Right ventricle myocardium superior (tissue), 1 donor: ENCODE measurements around the gene CCND2. TPM values are rescaled to one million over a fixed set of nuclear protein-coding genes. Genes with fewer than 3 reads are reported as not detected.
"Not testable (repeated sequence)": the region's sequence is repeated elsewhere in the genome, so short reads cannot be mapped to it uniquely, and the experiment has no call there.

ENCODE experiments used
- ATAC-seq: fragments of 200-7000 bp; cut with Tn5 transposase; one replicate; pipeline ENCODE4 v1.9.1; 2020; ENCODE audit warnings: mild to moderate bottlenecking; ENCODE audit not compliant: poor library complexity
- DNase-seq: peaks from one replicate; pipeline ENCODE4 v3.0.0-alpha.2; 2020
- intact Hi-C: fragments of 100-400 bp; cut with DNase I; formaldehyde crosslinking; loops from one replicate; pipeline ENCODE4 v1.11.2; 2022
- long read RNA-seq: library from polyadenylated mRNA; unstranded; transcript quantifications from one replicate; pipeline ENCODE4 v2.0.0, GENCODE V29; 2021
- total RNA-seq: library from RNA; stranded (reverse); fragmentation: NEBNext Ultra II Directional; extraction: Animal tissue kit (Norgen Biotek cat#: 25700); gene quantifications from one replicate; pipeline ENCODE4 v1.2.1, GENCODE V29; 2021
- donor health status: DM: no; HTN: yes; CAD: no; lungs with severe emphysema.

Gene CCND2
- 206 TPM for total RNA-seq
- long read RNA-seq, full-length matches to known transcripts: 116 of 217 reads
- long read RNA-seq, partial matches to known transcripts: 6 of 217 reads
- long read RNA-seq, other reads (novel, unspliced or antisense): 95 of 217 reads

DNA sequence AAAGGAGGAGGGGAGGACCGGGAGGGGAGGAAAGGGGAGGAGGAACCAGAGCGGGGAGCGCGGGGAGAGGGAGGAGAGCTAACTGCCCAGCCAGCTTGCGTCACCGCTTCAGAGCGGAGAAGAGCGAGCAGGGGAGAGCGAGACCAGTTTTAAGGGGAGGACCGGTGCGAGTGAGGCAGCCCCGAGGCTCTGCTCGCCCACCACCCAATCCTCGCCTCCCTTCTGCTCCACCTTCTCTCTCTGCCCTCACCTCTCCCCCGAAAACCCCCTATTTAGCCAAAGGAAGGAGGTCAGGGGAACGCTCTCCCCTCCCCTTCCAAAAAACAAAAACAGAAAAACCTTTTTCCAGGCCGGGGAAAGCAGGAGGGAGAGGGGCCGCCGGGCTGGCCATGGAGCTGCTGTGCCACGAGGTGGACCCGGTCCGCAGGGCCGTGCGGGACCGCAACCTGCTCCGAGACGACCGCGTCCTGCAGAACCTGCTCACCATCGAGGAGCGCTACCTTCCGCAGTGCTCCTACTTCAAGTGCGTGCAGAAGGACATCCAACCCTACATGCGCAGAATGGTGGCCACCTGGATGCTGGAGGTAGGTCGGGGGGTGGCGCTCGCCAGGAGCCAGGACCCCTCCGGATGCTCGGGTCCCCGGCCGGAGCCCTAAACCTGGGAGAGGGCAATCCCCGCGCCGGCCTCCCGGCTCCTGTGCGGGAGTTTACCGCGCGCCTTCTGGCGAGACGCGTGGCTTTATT lies at the start of gene CCND2:
CCND2 (plus strand) TSS at position 111 of the 744 bp plus-strand sequence; CDS start at position 390, 279 bp downstream.
- peak; percentile 73 for ATAC-seq
- intact Hi-C loops: loop anchor here (10.0 kb wide), 2 partner anchors 169 to 239 kb away; no protein-coding TSS in a partner anchor
- peak; percentile 94 for DNase-seq

DNA sequence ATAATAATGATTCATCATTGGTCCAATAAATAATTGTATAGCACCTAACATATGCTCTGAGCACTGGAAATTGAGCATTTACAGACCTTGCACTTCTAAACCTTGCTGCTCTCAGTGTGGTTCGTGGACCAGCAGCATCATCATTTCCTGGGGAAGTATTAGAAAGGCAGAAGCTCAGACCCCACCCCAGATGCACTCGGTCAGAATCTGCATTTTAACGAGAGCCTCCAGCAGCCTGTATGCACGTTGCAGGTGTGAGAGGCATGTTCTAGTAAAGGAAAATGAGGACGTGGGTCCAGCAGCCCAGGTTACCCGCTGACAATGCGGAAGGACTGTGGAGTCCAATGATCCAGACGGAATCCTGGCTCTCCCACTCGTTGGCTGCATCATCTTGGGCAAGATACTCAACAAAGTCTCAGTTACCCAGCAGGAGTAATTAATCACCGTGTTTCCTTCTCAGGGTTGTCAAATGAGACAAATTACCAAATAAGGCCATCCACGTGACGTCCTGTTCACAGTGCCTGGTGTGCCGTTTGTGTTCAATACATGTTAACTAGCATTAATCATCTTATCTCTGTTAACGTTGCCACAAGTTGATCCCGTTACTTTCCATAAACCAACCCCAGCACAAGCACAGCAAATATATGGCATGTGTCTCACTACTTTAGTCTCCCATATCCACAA lies 49.2 kb upstream of the CCND2 start:
- intact Hi-C loops: no loop called here
- no peak for ATAC-seq

DNA sequence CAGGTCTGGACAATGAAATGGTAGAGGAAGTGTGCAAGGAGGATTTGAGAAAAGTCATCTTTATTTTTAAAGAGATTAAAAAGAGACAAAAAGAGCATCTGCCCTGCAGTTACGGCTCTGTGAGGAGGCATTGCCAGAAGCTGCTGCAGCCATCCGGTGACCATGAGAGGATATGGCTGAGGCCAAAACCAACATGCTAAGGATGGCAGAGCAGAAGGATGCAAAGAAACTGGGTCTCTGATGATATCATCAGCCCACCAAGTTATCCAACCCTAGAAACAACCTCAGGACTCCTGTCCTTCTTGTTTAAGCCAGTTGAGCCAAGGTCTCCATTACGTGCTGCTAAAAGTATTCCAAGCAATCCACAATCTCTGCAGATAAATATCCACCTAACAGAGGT lies 48.0 kb upstream of the CCND2 start:
- DNase-seq (no peak), ATAC-seq (no peak)
- intact Hi-C loops: no loop called here

More for the DNA sequence above, 49.2 kb upstream of the CCND2 start:
- no peak for DNase-seq

DNA sequence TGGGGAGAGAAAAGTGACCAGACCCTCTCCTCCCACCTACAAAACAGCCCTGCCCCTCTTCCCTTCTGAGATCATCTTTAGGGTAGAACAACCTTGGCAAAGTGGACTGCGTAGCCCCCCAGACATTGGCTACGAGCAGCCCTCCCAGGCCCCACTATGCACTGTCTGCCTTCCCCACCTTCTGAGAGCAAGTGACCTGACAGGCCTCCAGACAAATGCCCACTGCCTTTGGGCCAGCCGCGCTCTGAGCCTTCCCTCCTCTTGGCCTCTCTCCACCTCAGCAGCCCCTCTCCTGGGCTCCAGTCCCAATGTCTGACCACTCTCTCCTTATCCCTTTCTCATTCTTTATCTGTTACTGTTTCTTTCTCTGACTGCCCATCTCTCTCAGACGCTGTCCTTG lies 46.5 kb upstream of the CCND2 start:
- no peak for ATAC-seq
- DNase-seq: no peak

DNA sequence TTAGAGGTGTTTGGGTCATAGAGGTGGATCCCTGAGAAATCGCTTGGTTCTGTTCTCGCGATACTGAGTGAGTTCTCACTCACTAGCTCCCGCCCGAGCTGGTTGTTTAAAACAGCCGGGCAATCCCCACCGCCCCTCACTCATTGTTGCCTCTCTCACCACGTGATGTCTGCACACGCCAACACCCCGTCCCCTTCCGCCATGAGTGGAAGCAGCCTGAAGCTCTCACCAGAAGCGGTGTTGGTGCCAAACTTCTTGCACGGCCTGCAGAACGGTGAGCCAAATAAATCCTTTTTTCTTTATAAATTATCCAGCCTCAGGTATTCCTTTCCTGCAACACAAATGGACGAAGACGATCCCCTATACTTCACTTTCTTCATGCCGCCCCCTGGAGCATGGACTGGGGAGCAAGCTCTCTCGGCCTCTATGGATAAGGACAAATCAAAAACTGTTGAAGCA lies 45.4 kb upstream of the CCND2 start:
- ATAC-seq: no peak
- DNase-seq: no peak
- intact Hi-C loops: no loop called here

More for the DNA sequence above, 46.5 kb upstream of the CCND2 start:
- intact Hi-C loops: no loop called here

DNA sequence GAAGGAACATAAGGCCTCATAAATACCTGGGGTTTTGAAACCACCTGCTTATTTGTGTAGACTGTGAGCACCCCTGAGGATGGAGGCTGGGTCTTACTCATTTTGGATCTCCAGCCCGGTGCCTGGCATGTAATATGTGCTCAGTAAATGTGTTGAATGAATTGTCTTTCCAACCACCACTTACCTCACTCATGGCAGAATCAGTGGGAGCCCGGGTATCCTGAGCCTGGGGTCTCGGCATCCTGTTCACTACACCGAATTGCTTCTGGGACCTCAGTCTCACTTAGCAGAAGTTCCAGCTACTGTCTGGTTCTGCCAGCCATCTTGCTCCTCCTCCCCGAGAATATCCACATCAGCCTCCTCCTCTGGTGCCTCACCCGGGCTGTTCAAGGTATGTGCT lies 43.0 kb upstream of the CCND2 start:
- DNase-seq: no peak
- intact Hi-C loops: no loop called here
- no peak for ATAC-seq

DNA sequence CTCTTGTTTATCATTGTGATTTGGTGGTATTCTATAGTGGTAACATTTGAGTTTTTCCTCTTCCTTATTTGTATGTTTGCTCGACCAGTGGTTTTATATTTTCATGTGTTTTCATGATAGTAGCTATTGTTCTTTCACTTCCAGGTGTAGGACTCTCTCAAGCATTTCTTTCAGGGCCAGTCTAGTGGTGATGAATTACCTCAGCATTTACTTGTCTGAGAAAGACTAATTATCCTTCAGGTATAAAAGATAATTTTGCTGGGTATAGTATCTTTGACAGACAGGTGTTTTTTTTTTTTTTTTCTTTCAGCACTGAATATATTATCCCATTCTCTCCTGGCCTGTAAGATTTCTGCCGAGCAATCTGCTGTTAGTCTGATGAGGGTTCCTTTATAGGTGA lies 35.0 kb upstream of the CCND2 start:
- intact Hi-C loops: no loop called here
- DNase-seq (no peak), ATAC-seq (no peak)

DNA sequence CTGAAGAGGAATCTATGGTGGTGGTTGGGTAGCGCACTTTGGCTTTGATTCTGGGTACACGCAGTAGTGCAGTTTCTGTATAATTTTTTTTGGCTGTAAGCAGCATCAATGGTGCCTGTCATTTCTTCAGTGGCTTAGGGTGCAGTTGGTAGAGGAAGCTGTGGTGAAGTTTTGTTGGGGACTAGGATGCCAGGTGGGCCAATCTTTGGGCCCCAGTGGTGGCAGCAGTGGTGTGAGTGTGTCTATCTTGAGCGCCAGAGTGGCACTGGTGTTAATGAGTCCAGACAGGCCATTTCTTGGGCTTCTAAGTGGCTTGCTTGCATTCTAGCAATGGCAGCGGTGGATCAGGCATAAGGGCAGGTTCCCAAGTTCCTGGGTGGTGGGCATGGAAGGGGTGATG lies 33.8 kb upstream of the CCND2 start:
- intact Hi-C loops: no loop called here
- no peak for ATAC-seq
- no peak for DNase-seq

DNA sequence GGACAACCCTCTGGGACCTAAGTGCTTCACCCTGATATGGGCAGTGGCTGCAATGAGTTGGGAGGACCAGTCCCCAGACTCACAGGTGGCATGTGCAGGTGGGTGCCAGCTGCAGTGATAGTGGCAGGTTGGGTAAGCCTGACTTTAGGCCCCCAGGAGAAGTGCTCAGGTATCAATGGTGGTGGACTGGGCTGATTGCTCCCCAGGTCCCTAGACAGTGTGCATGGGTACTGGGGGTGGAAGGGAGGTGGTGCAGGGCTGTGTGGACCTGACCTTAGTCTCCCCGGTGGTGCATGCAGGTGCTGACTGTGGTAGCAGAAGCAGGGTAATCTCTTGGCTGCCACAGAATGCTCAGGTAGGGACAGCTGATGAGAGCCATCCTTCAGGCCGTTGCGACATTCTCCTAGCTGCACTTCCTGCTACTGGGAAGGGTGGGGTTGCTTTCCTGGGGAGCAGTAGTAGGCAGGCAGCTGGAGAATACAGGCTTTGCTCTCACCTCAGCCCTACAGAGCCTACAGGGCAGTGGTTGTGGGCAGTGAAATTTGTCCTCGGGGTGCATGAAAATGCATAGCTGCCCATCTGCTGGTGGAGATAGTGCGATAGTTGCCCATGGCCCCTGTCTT lies 33.3 kb upstream of the CCND2 start:
- DNase-seq: no peak
- intact Hi-C loops: no loop called here

DNA sequence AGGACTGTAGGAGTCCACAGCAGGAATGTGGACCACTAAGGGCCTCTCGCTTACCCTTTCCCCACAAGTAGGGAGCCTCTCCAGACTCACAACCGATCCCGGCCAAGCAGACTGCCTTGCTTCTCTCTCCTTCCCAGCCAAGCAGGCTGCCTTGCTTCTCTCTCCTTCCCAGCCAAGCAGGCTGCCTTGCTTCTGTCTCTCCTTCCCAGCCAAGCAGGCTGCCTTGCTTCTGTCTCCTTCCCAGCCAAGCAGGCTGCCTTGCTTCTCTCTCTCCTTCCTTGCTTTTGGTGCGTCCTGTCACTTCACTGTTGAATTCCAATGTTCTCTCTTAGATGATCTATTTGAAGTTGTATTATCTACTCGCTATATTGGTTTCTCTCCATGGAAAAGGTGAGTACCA lies 32.6 kb upstream of the CCND2 start:
- intact Hi-C loops: no loop called here
- no peak for ATAC-seq
- DNase-seq: no peak

More for the DNA sequence above, 33.3 kb upstream of the CCND2 start:
- no peak for ATAC-seq

DNA sequence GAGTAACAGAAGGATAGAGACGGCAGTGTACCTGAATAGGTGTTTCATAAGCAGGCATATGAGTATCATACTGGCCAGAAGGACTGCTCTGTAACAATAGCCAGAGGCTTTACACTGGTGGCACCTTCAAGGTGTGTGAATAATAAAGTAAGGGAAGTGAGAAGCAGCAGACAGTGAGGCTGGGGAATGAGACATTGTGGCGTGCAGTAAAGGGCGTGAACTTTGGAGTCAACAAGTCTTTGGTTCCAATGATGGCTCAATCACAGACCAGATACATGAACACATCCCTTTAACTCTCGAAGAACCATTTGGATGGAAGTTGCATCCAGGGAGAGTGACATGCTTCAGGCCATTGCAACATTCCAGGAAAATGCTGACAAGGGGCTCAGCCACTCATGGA lies 32.0 kb upstream of the CCND2 start:
- no peak for ATAC-seq
- DNase-seq: no peak
- intact Hi-C loops: no loop called here

DNA sequence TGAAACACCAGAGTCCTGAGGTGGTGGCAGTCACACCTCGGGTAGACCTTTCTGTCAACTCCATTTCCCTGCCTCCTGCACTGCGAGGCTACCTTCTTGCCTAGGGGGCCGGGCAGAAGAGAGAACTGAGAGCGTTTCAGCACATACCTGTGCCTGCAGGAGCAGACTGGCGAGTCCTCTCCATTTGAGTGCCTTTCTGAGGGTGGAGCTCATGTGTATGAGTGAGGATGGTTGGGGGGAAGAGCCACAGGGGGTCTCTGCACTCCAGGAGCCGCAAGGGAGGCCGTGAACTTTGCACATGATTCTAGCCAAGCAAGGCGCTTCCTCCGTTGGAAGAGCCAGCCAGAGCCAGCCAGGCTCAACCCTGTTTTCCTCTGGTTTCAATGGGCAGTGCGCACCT lies 31.0 kb upstream of the CCND2 start:
- DNase-seq: no peak
- intact Hi-C loops: no loop called here
- no peak for ATAC-seq

DNA sequence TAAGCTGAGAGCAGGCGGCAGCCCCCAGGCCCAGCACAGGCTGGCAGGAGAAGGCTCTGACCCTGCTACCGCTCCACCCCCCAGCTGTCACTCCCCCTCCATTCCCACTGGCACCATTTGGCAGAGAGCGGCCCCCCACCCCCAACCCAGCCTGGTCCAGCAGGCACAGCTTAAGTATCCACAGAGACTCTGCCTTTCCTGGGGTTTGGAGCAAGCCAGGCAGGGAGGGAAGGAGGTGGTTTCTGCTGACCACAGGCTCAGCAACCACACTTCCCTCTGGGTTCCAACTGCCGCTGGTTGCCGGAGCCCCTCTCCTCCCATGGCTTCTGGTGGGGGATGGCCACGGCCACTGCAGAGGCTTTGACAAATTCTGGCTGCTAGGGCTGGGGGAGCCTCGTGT lies 30.5 kb upstream of the CCND2 start:
- DNase-seq (no peak), ATAC-seq (no peak)
- intact Hi-C loops: no loop called here

DNA sequence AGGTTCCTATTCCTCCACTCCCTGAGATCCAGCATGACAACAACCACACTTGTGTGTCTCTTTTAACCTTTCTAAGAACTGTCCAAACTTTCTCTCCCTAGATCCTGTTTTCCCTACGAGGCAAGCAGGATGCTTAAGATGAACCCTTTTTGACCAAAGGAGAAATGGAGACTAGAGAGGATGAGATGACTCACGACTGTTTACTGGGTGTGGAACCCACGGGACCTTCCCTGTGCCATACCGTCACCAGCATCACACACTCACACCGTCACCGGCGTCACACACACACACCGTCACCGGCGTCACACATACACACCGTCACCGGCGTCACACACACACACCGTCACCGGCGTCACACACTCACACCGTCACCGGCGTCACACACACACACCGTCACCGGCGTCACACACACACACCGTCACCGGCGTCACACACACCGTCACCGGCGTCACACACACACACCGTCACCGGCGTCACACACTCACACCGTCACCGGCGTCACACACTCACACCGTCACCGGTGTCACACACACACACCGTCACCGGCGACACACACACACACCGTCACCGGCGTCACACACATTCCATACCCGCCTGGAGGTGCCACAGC lies 30.0 kb upstream of the CCND2 start:
- DNase-seq, ATAC-seq, intact Hi-C loops: not testable (repeated sequence)

DNA sequence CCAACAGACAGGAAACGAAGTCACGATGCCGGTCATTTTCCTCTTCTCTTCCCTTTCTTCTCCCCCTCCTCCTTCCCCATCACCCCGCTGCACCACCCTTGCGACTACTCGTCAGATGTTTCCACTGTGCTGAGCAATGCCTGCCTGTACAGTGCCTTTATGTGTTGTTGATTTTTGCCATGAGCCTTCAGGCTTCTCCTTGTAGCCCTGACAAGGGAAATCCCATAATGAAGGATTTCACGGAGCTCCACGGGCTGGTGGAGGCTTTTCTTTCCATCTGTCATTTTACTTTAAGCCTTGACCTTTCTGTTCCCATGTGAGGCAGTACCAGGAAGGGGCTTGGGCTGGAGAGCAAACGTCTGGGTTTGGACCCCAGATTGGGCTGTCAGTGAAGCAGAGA lies 28.7 kb upstream of the CCND2 start:
- ATAC-seq: no peak
- no peak for DNase-seq
- intact Hi-C loops: no loop called here

DNA sequence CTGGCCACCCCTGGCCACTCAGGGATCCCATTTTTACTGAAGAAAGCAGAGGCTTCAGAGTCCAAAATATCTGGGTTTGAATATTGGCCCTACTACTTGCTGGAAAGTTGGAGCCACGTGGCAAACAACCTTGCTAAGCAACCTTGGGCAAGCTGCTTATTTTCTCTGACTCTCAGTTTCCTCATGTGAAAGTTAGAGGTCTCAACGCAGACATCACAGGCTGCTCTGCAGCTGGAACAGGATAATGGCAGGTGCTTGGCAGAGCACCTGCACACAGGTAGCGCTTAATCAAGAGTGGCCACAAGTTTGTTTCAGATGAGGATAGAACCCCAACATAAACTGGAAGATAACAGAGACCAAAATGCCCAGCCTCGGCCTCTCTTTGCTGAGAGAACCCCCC lies 28.1 kb upstream of the CCND2 start:
- intact Hi-C loops: no loop called here
- ATAC-seq: no peak
- DNase-seq: no peak

DNA sequence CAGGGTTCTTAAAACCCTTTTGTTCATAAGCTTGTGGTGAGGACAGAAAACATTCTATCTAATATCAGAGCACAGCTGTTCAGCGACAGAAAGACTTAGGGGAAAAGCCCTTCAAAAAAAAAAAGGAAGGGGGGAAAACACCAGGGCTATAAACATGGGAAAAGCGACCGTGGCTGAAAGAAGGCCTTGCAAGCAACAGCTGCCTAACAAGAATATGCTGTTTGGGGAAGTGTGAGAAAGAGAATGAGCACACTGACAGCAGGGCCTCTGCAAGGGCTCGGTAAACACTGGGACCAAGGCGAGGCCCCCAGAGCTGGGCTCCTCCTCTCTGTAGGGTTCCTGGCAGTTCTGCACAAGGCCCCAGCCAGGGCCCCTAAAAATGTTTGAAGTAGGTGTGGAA lies 27.4 kb upstream of the CCND2 start:
- DNase-seq (no peak), ATAC-seq (no peak)
- intact Hi-C loops: no loop called here

DNA sequence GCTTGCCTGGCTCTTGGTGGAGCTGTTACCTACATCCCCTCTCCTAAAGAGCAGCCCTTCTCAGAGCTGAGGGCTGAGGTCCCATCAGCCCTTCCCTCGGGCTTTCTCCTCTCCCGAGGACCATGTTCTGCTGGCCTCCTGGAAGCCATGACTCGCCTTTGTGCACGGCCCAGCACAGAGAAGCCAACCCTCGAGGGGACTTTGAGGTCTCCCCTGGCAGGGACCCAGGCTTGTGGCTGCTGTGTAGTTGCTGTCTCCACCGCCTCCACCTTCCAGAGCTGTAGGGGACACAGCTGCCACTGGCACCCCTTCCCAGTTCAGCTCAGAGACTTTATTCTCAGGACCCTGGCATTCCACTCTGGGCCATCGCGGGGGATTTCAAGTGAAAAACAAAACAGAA lies 22.9 kb upstream of the CCND2 start:
- intact Hi-C loops: no loop called here
- no peak for DNase-seq
- ATAC-seq: no peak

DNA sequence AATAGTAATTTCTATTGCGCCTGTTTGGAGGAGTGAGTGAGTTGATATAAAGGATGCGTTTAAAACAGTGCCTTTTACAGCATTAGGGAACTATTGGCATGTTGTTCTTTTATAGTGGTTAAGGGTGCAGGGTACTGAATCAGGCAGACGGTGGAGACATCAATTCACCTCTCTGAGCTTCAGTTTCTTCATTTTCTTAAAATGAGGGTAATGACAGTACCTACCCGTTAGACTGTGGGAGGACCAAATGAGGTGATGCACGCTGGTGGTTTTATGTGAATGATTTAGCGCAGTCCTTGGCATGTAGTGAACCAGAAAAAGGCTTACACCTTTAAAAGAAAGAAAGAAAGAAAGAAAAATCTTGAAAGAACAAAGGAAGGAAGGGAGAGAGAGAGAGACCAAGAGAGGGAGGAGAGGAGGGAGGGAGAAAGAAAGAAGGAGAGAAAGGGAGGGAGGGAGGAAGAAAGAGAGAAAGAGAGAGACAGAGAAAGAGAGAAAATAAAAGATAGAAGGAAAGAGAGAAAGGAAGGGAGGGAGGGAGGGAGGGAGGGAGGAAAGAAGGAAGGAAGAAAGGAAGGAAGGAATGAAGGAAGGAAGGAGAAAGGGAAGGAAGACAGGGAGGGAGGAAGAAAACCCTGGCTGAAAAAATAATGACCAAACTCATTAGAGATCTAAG lies 22.2 kb upstream of the CCND2 start:
- DNase-seq (no peak), ATAC-seq (no peak)
- intact Hi-C loops: no loop called here
